Stimulated activated naive CD8-positive, alpha-beta T cell treated with anti-CD3 and anti-CD28 coated beads, Interleukin-15, Interleukin-2, amounts not matched to agents 100 ng/mL and 50 ng/mL, for 24 hours (primary cell): Measurements from ENCODE around the gene EN2.

ENCODE experiments used
- H3K27ac Mint-ChIP-seq: one replicate; pipeline ENCODE4 v1.8.0; 2021; ENCODE audit warnings: mild to moderate bottlenecking, mixed read lengths
- H3K27me3 Mint-ChIP-seq: one replicate; pipeline ENCODE4 v1.8.0; 2021; ENCODE audit warnings: mixed read lengths
- H3K36me3 Mint-ChIP-seq: one replicate; pipeline ENCODE4 v1.8.0; 2021; ENCODE audit warnings: low read depth, mixed read lengths
- H3K4me1 Mint-ChIP-seq: one replicate; pipeline ENCODE4 v1.8.0; 2021; ENCODE audit warnings: low read depth, mixed read lengths
- H3K4me3 Mint-ChIP-seq: one replicate; pipeline ENCODE4 v1.8.0; 2021; ENCODE audit warnings: mild to moderate bottlenecking, mixed read lengths
- H3K9me3 Mint-ChIP-seq: one replicate; pipeline ENCODE4 v1.8.0; 2021; ENCODE audit warnings: mixed read lengths

Gene EN2

GRCh38 chr7:155462163-155462735 lies 4.3 kb downstream of the EN2 start:
- peaks cover 72% of the 10 kb centered on the region for H3K27me3 Mint-ChIP-seq
- peaks cover 15% of the 10 kb centered on the region for H3K4me1 Mint-ChIP-seq
- no peaks in the 10 kb centered on the region for H3K9me3 Mint-ChIP-seq
- H3K36me3 Mint-ChIP-seq, result no peaks in the 10 kb centered on the region
- no peak overlapping the region for H3K4me3 Mint-ChIP-seq
- H3K27ac Mint-ChIP-seq, result no peak overlapping the region

- H3K36me3 Mint-ChIP-seq, result no peaks in the 10 kb centered on the region
- H3K4me1 Mint-ChIP-seq, result peaks cover 19% of the 10 kb centered on the region
- H3K27ac Mint-ChIP-seq, result no peak overlapping the region
- no peaks in the 10 kb centered on the region for H3K9me3 Mint-ChIP-seq
- H3K4me3 Mint-ChIP-seq, result no peak overlapping the region
- H3K27me3 Mint-ChIP-seq, result peaks cover 80% of the 10 kb centered on the region
Measured at GRCh38 chr7:155463114-155463811, 5.3 kb downstream of the EN2 start.

GRCh38 chr7:155464183-155464582 lies 6.3 kb downstream of the EN2 start:
- Mint-ChIP-seq H3K27ac (no peak overlapping the region), H3K27me3 (peaks cover 86% of the 10 kb centered on the region), H3K36me3 (no peaks in the 10 kb centered on the region), H3K9me3 (no peaks in the 10 kb centered on the region), H3K4me3 (no peak overlapping the region), H3K4me1 (peaks cover 23% of the 10 kb centered on the region)

- peaks cover 20% of the 10 kb centered on the region for H3K4me1 Mint-ChIP-seq
- H3K27ac Mint-ChIP-seq, result no peak overlapping the region
- no peaks in the 10 kb centered on the region for H3K9me3 Mint-ChIP-seq
- H3K4me3 Mint-ChIP-seq, result no peak overlapping the region
- H3K27me3 Mint-ChIP-seq, result peaks cover 86% of the 10 kb centered on the region
- no peaks in the 10 kb centered on the region for H3K36me3 Mint-ChIP-seq
Measured at GRCh38 chr7:155464948-155465739, 7.2 kb downstream of the EN2 start.

GRCh38 chr7:155465761-155466141 lies 7.8 kb downstream of the EN2 start:
- H3K27ac Mint-ChIP-seq, result no peak overlapping the region

GRCh38 chr7:155466142-155466813 lies 8.3 kb downstream of the EN2 start:
- Mint-ChIP-seq H3K27me3 (peaks cover 89% of the 10 kb centered on the region), H3K36me3 (no peaks in the 10 kb centered on the region)

More at GRCh38 chr7:155465761-155466141, 7.8 kb downstream of the EN2 start:
- no peak overlapping the region for H3K4me3 Mint-ChIP-seq
- H3K27me3 Mint-ChIP-seq, result peaks cover 88% of the 10 kb centered on the region
- no peaks in the 10 kb centered on the region for H3K9me3 Mint-ChIP-seq
- no peaks in the 10 kb centered on the region for H3K36me3 Mint-ChIP-seq
- H3K4me1 Mint-ChIP-seq, result peaks cover 20% of the 10 kb centered on the region

GRCh38 chr7:155466814-155467733 lies 9.1 kb downstream of the EN2 start:
- H3K36me3 Mint-ChIP-seq, result no peaks in the 10 kb centered on the region
- no peaks in the 10 kb centered on the region for H3K9me3 Mint-ChIP-seq
- H3K4me1 Mint-ChIP-seq, result peaks cover 24% of the 10 kb centered on the region
- H3K4me3 Mint-ChIP-seq, result peak overlapping the region; percentile 43
- peaks cover 89% of the 10 kb centered on the region for H3K27me3 Mint-ChIP-seq
- H3K27ac Mint-ChIP-seq, result no peak overlapping the region

More at GRCh38 chr7:155466142-155466813, 8.3 kb downstream of the EN2 start:
- Mint-ChIP-seq H3K4me1 (peaks cover 23% of the 10 kb centered on the region), H3K4me3 (no peak overlapping the region), H3K9me3 (no peaks in the 10 kb centered on the region), H3K27ac (no peak overlapping the region)

GRCh38 chr7:155467846-155468784 lies 10.2 kb downstream of the EN2 start:
- H3K27ac Mint-ChIP-seq, result no peak overlapping the region
- peaks cover 87% of the 10 kb centered on the region for H3K27me3 Mint-ChIP-seq
- H3K9me3 Mint-ChIP-seq, result no peaks in the 10 kb centered on the region
- H3K36me3 Mint-ChIP-seq, result no peaks in the 10 kb centered on the region
- no peak overlapping the region for H3K4me3 Mint-ChIP-seq
- H3K4me1 Mint-ChIP-seq, result peaks cover 27% of the 10 kb centered on the region

- Mint-ChIP-seq H3K36me3 (no peaks in the 10 kb centered on the region), H3K4me1 (peaks cover 27% of the 10 kb centered on the region), H3K27ac (no peak overlapping the region), H3K9me3 (no peaks in the 10 kb centered on the region), H3K4me3 (no peak overlapping the region), H3K27me3 (peaks cover 87% of the 10 kb centered on the region)
Measured at GRCh38 chr7:155468785-155469148, 10.8 kb downstream of the EN2 start.

GRCh38 chr7:155469311-155470185 lies 11.6 kb downstream of the EN2 start:
- no peak overlapping the region for H3K4me3 Mint-ChIP-seq
- H3K27ac Mint-ChIP-seq, result no peak overlapping the region
- no peaks in the 10 kb centered on the region for H3K36me3 Mint-ChIP-seq
- H3K9me3 Mint-ChIP-seq, result no peaks in the 10 kb centered on the region
- H3K4me1 Mint-ChIP-seq, result peaks cover 27% of the 10 kb centered on the region
- peaks cover 85% of the 10 kb centered on the region for H3K27me3 Mint-ChIP-seq

- no peak overlapping the region for H3K27ac Mint-ChIP-seq
- peaks cover 84% of the 10 kb centered on the region for H3K27me3 Mint-ChIP-seq
- H3K4me3 Mint-ChIP-seq, result no peak overlapping the region
- H3K4me1 Mint-ChIP-seq, result peaks cover 24% of the 10 kb centered on the region
- no peaks in the 10 kb centered on the region for H3K36me3 Mint-ChIP-seq
- no peaks in the 10 kb centered on the region for H3K9me3 Mint-ChIP-seq
Measured at GRCh38 chr7:155470186-155470487, 12.2 kb downstream of the EN2 start.

GRCh38 chr7:155470686-155471638 lies 13.0 kb downstream of the EN2 start:
- H3K4me3 Mint-ChIP-seq, result no peak overlapping the region
- H3K27ac Mint-ChIP-seq, result no peak overlapping the region
- H3K9me3 Mint-ChIP-seq, result no peaks in the 10 kb centered on the region
- H3K4me1 Mint-ChIP-seq, result peaks cover 21% of the 10 kb centered on the region
- no peaks in the 10 kb centered on the region for H3K36me3 Mint-ChIP-seq
- H3K27me3 Mint-ChIP-seq, result peaks cover 84% of the 10 kb centered on the region
